HG03108 (cell line): Measurements from ENCODE around the gene ACER1.
A peak's percentile ranks its signal among the peaks of the same experiment; 100 is the strongest.
"Not testable (repeated sequence)": the region's sequence is repeated elsewhere in the genome, so short reads cannot be mapped to it uniquely, and the experiment has no call there.

ENCODE experiments used
- ATAC-seq: cut with Tn5 transposase; IDR thresholded peaks from one replicate; pipeline ENCODE4 v1.9.1; 2021; ENCODE audit warnings: moderate library complexity; ENCODE audit not compliant: unreplicated experiment

ACER1 gene, protein sequence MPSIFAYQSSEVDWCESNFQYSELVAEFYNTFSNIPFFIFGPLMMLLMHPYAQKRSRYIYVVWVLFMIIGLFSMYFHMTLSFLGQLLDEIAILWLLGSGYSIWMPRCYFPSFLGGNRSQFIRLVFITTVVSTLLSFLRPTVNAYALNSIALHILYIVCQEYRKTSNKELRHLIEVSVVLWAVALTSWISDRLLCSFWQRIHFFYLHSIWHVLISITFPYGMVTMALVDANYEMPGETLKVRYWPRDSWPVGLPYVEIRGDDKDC

DNA sequence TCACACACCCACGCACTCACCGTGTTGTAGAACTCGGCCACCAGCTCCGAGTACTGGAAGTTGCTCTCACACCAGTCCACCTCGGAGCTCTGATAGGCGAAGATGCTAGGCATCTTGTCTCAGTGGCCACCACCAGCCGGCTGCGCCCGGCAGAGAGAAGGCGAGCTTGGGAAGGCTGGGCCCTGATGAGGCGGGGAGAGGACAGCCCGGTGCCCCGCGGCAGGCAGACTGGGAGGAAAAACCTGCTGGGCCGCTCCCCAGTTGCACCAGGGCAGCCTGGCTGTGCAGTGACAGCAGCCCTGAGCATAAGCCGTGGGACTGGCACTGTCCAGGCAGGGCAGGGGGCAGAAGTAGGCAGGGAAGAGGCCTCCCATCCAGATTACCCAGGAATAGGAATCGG is at the start of gene ACER1:
ACER1 (minus strand) TSS at position 174 of the 400 bp plus-strand sequence; CDS start at position 113, 61 bp downstream.
- no peak for ATAC-seq

DNA sequence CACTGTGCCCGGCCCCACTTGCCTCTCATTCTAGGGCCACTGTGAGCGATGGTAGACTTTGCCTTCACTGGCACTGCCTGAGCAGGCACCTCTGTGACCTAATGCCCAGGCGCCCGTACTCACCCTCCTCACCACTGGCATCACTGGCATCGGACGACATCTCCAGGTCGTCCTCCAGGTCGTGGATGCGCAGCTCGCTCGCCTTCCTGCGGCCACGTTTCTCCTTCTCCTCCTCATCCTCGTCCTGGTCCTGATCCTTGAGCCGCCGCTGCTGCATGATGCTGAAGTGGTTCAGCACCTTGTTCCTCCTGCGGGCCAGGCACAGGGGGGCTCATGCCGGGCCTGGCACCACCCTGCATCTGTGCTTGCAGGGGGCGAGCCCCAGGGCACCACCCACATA is 49.8 kb upstream of the ACER1 start:
- no peak for ATAC-seq

DNA sequence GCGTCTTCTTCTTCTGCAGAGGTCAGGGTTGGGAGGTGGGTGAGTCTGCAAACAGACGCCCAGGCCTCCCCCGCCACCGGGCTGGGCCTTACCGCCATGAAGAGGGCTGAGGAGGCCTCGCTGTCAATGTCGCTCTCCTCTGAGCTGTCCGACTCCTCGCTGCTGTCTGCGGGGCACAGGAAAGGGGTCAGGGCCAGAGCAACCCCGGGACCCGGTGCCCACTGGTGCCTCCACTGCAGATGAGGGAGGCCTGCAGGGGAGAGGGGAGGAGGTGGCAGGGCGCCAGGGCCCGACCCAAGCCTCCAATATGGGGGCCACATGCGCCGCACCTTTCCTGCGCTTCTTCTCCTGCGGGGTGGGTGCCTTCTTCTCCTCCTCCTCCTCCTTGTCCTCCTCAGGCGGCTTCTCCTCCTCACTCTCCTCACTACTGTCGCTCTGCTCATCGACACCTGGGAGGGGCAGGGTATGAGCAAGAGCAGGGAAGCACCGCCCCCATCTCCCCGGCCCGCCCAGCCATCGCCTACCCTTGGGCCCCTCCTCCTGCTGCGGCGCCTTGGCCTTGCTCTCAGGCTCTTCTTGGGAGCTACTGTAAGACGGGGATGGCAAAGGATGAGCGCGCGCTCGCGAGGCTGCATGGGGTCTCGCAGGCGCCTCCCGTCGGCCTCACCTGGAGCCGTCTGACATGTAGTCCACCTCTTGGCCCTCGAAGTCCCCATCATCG is 47.8 kb upstream of the ACER1 start:
- no peak for ATAC-seq

DNA sequence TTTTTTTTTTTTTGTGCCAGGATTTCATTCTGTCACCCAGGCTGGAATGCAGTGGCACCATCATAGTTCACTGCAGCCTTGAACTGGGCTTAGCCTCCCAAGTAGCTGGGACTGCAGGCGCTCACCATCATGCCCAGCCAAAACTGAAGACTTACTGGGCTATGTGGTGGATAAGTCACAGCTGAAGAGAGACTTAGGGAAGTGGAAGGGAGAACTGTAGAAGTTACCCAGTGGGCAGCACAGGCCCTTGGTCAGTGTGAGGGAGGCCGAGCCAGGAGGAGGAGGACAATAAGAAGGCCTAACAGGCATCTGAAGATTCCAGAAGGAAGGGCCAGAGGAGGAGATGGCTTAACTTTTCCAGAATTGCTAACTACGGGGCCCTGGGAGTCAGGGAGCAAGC is 46.3 kb upstream of the ACER1 start:
- no peak for ATAC-seq

DNA sequence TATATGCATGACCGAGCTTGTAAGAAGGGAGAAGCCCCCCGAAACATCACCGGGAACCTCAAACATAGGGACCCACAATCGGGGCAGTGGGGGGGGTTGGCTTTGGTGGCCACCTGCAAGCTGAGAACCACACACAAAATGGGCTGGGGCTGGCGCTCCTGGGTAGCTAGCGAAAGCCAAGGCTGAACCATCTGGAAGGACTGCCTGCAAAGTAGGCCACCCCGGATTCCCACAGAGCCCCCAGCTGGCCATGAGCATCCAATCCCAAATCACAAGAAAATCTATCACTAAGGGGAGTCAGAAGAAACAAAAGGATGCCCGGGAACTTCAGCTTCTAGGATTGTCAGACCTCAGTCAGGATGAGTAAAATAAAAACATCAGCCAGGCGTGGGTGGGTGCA is 45.1 kb upstream of the ACER1 start:
- ATAC-seq, result no peak

DNA sequence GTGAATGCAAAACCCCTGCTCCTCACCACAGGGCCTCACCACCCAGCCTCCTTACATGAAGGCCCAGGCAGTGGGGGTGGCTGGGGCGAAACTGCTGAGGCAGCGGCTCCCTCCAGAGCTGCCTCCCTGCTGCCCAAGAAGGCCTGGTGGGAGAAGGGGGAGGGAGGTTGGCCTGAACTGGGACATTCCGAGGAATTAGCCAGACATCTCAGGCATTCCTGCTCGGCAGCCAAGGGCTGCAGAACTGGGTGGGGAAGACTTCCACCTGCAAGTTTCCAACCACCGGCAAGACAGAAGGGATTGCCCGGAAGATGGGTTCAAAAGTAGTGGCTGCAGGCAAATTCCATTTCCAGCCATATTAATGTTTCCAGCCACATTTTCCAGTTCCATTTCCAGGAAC is 44.6 kb upstream of the ACER1 start:
- no peak for ATAC-seq

DNA sequence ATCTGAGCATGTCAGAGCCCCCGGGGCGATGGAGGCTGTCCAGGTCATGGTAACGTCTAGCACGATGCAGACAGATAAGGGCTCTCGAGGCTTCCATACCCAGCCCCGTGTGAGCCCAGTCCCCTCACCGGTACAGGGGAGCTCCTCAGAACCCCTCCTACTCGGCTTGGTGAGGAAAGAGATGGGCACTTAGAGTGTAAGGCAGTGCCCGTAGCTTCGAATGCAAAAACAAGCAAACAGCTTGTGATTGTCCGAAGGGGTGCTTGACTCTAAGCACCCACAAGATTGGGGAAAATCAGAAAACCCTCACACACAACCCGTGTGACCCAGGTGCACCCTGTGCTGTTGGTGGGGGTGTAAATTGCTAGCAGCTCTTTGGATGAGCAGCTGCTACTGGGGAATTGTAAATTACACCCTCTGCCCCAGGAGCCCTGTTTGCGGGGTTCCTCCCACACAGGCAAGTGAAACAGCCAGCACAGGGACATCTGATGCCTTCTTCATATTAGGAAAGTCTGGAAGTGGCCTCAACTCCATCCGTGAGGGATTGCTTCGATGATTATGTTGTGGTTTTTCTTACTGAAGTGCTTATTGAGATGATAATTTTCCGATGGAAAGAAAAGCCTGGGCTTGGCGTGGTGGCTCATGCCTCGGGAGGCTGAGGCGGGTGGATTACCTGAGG is 43.2 kb upstream of the ACER1 start:
- no peak for ATAC-seq

DNA sequence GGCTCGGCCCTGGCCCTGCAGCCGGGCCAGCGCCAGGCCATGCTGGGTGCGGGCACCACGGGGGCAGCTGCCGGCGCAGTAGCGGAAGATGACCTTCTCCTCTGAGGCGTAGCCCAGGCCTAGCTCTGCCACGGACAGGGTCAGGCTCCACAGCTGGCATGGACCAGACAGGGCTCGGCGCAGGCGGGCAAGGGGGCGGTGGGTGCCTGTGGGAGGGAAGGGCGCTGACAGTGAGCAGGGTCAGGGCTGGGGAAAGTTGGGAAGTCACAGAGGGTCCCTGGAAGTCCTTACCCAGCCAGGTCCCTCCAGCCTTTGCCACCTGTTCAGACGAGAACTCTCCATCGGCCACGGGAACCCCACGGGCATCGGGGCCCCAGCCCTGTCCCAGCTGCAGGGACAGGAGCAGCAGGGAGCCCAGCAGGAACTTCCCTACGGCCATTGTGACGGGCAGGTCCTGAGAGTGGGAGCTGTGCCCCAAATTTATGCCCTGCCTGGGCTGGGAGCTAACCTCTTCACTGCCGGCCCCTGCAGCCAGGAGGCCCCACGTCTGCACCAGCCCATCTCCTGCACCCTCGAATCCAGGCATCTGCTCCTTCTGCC is 42.1 kb upstream of the ACER1 start, which contains the start of gene PSPN:
PSPN (minus strand) TSS at position 523 of the 600 bp plus-strand sequence; CDS start at position 439, 84 bp downstream.
- ATAC-seq, result no peak

DNA sequence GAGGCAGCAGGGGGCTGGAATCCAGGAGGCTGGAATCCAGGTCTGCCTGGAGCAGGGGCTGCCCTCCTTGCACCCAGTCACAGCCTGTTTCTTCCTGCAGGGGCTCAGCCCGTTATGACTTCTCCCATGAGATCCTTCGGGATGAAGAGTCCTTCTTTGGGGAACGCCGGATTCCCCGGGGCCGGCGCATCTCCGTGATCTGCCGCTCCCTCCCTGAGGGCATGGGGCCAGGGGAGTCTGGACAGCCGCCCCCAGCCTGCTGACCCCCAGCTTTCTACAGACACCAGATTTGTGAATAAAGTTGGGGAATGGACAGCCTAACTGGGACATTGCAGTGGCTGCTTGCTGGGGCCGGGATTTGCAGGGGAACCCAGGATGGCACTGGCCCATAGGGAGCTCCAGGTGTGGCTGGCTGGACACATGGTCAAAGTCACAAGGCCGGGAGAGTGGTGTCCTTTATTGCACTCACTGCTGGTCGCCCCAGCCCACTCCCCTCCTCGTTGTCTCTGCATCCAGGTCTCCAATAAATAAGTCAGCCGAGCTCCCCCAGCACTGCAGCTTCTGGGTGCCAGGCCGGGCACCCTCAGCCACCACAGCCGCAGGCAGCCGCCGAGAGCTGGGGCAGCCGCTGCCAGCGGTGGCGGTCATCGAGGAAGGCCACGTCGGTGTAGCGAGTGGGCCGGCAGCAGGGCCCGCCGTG is 41.4 kb upstream of the ACER1 start:
- ATAC-seq, result no peak

DNA sequence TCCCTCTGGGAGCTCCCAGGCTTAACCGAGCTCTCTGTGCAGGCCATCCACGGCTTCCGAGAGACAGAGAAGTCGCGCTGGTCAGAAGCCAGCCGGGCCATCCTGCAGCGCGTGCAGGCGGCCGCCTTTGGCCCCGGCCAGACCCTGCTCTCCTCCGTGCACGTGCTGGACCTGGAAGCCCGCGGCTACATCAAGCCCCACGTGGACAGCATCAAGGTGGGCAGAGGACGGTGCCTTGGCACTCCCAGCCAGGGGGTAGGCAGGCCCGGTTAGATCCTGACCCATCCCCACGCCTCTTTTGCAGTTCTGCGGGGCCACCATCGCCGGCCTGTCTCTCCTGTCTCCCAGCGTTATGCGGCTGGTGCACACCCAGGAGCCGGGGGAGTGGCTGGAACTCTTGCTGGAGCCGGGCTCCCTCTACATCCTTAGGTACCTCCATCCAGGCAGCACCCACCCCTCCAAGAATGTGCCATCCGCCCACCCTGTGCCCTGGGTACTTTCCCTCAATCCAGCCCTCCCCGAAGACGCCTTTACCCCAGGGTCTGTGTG is 40.8 kb upstream of the ACER1 start:
- no peak for ATAC-seq

DNA sequence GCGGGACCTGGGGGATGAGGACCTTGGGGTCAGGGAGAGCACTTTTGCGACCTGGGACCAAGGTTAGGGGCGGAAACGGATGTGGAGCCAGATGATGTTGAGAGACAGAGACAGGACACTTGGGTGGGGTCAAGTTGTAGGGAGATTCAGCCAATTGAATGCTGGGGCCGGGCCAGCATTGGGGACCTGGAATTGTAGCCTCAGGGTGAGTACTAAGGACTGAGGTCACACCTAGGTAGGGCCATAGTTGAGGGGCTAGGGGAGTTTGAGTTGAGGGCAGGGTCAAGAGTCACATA is 40.3 kb upstream of the ACER1 start:
- ATAC-seq, result no peak

DNA sequence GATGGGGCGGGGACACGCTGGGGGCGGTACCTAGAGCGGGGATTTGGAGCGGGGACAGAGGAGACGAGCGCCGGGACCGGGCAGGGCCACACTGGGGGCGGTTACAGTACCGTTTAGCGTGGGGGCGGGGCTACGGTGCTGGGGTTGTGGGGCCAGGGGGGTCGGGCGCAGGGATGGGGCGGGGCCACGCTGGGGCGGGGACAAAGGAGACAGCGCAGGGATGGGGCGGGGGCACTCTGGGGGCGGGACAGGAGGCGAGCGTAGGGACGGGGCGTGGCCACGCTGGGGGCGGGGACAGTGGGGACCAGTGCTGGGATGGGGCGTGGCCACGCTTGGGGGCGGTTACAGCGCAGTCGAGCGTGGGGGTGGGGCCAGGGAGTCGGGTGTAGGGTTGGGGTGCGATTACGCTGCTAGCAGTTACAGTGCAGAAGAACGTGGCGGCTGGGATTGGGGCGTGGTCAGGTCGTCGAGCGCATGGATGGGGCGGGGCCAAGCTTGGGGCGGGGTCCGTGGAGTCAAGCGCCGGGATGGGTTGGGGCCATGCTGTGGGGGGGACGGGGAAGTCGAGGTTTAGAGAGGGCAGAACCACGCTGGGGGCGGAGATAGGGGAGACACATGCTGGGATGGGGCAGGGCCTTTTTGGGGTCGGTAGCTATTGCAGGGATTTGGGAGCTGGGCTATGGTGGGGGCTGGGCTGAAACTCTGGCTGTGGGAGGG is 39.8 kb upstream of the ACER1 start:
- ATAC-seq, result peak; percentile 46

DNA sequence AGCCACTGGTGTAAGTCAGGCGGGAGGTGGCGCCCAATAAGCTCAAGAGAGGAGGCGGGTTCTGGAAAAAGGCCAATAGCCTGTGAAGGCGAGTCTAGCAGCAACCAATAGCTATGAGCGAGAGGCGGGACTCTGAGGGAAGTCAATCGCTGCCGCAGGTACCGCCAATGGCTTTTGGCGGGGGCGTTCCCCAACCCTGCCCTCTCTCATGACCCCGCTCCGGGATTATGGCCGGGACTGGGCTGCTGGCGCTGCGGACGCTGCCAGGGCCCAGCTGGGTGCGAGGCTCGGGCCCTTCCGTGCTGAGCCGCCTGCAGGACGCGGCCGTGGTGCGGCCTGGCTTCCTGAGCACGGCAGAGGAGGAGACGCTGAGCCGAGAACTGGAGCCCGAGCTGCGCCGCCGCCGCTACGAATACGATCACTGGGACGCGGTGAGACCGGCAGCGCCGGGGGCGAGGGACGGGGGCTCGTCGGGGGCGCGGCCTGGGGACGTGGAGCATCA is 39.2 kb upstream of the ACER1 start, which contains the start of gene ALKBH7:
ALKBH7 (plus strand) TSS at position 201 of the 502 bp plus-strand sequence; CDS start at position 228, 27 bp downstream.
- peak; percentile 74 for ATAC-seq

DNA sequence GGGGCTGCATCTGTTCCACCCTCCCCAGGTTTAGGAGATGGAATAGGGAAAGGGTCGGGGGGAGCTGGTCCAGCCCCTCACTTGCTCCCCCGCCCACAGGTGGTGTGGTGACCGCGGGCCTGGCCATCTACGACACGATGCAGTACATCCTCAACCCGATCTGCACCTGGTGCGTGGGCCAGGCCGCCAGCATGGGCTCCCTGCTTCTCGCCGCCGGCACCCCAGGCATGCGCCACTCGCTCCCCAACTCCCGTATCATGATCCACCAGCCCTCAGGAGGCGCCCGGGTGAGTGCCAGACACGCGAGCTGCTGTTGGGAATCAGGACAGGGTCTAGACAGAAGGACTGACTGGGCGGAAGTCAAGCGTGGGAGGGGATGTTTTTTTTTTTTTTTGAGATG is 30.9 kb upstream of the ACER1 start:
- ATAC-seq, result no peak

DNA sequence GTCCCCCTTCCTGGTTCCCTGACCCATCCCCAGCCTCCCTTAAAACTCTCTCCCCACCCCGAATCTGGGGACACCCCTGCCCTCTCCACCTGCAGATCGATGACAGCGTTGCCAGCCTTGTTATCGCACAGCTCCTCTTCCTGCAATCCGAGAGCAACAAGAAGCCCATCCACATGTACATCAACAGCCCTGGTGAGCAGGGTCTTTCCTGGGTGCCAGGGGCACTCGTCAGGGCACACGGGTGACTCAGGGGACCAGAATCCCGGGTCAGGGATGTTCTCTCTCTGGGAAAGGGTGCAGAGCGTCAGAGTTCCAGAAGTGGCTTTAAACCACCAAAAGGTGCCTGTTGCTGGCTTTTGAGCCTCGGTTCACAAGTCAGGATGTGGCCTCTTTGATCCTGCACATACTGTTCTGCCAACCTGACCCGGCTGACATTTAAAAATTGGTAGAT is 29.0 kb upstream of the ACER1 start:
- ATAC-seq, result no peak

DNA sequence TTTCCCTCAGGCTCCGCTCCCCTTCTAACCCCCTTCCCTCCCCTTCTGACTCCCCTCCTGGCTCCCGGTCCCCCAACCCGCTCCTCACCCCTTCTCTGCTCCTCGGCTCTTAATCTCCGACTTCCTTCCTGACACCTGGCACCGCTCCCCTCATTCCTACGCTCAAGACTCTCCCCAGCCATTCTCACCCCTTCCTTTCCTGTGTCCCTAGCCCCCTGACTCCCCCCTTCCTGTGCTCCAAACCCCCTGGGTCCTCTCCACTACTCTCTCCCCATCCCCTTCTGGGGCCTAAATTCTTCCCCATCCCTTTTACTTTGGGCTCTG is 28.6 kb upstream of the ACER1 start:
- no peak for ATAC-seq

DNA sequence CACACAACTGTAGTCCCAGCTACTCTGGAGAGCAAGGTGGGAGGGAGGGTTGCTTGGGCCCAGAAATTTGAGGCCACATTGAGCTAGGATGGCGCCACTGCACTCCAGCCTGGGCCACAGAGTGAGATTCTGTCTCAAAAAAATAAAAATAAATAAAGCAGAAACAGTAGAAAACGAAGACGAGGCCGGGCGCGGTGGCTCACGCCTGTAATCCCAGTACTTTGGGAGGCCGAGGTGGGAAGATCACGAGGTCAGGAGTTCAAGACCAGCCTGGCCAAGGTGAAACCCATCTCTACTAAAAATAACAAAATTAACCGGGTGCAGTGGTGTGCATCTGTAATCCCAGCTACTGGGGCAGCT is 27.4 kb upstream of the ACER1 start:
- not testable (repeated sequence) for ATAC-seq

DNA sequence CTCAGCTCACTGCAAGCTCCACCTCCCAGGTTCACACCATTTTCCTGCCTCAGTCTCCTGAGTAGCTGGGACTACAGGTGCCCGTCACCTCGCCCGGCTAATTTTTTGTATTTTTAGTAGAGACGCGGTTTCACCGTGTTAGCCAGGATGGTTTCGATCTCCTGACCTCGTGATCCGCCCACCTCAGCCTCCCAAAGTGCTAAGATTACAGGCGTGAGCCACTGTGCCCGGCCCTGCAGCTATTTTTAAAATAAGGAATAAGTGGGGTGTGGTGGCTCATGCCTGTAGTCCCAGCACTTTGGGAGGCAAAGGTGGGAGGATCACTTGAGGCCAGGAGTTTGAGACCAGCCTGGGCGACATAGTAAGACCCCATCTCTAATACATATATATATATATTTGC is 27.0 kb upstream of the ACER1 start:
- ATAC-seq, result not testable (repeated sequence)

DNA sequence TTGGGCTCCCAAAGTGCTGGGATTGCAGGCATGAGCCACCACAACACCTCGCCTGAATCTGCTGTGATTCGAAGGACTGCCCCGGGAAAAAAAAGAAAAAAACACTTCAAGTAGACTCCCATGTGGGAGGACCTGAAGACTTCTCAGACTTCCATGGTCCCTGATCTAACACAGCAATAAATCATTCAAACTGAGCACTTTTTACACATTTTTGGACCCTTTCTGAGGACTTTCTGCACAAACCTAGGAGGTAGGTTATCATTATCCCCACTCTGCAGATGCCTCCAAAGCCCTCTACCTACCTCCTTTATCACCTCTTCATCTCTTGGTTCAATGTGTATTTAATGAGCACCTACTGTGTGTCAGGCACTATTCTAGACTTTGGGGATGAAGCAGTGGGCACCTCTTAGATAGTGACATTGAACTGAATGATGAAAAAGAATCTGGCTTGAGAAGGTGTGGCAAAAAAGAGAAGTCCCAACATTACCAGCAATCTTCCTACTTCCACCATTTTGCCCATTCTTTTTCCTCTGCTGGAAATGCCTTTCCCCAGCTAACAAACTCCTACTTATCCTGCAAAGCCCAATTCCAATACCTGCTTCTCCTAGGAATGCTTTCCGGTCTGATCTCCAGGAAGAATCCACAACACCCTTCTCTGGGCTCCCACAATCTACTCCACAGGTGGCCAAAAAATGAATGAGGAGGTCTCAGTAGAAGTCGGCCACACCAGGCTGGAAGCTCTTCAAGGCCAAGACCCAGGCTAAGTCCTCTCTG is 26.3 kb upstream of the ACER1 start:
- no peak for ATAC-seq
